BE2C (cell line): ENCODE measurements around the gene TNFSF12.
A peak's percentile ranks its signal among the peaks of the same experiment; 100 is the strongest.

Source experiments
- DNase-seq: peaks from one replicate; pipeline ENCODE4 v3.0.0-alpha.2; 2020
- H3K27me3 ChIP-seq: fragments of 250-450 bp; sonication (Bioruptor Pico); 2 replicates; pipeline ENCODE4 v1.5.1; 2020; ENCODE audit warnings: mild to moderate bottlenecking
- H3K36me3 ChIP-seq: fragments of 250-450 bp; sonication (Bioruptor Pico); 2 replicates; pipeline ENCODE4 v1.5.1; 2020; ENCODE audit warnings: mild to moderate bottlenecking
- H3K4me1 ChIP-seq: fragments of 250-450 bp; sonication (Bioruptor Pico); 2 replicates; pipeline ENCODE4 v1.5.1; 2020
- H3K4me3 ChIP-seq: 2 replicates; pipeline ENCODE4 v1.5.1; 2011; ENCODE audit warnings: low read depth, low read length
- H3K9me3 ChIP-seq: fragments of 250-450 bp; sonication (Bioruptor Pico); 2 replicates; pipeline ENCODE4 v1.5.1; 2020
- TF ChIP-seq, protein P1 (sequence below): IDR thresholded peaks from 2 replicates; pipeline ENCODE4 v1.5.1; 2012; ENCODE audit warnings: mild to moderate bottlenecking, low read depth, low read length

The TNFSF12 gene

DNA sequence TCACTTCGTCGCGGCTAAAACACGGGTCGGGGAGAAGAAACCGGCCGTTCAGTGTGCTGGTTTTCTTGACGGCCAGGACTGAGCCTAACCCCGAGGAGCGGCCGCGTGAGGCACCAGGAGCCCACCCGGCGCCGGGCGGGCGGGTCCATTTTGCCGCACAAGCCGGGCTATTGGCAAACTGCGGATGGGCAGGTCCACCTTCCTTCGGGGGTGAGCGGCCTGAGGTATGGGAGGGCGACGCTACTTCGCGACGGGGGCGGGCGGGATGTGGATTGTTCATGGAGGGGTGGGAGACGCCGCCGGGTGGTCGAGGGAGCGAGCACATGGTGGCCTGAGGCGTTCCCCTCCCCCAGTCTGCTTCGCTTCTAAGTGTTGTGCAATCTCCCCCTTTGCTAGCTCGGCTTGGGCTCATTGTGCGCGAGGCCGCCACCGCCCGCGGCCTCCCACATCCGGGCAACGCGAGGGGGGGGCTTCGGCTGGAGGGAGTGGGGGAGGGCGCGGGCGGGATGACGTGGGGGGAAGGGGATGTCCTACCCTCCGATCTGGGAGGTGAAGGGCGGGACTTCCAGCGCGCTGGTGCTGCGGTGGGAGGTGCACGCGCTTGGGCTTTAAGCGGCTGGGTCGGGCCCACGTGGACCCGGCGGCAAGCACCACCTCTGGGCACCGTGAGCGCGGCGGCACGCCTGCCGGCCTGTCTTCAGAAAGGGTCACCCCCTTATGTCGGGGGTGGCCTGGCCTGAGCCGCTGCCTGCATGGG, 24.6 kb downstream of the TNFSF12 start:
- H3K4me1 ChIP-seq: peaks cover 6% of the 10 kb centered on the region; the same call in 1 of the 2 replicates
- peak; percentile 82 for DNase-seq
- H3K27me3 ChIP-seq: no peaks in the 10 kb centered on the region
- H3K9me3 ChIP-seq: no peaks in the 10 kb centered on the region
- TF ChIP-seq, protein P1, sequence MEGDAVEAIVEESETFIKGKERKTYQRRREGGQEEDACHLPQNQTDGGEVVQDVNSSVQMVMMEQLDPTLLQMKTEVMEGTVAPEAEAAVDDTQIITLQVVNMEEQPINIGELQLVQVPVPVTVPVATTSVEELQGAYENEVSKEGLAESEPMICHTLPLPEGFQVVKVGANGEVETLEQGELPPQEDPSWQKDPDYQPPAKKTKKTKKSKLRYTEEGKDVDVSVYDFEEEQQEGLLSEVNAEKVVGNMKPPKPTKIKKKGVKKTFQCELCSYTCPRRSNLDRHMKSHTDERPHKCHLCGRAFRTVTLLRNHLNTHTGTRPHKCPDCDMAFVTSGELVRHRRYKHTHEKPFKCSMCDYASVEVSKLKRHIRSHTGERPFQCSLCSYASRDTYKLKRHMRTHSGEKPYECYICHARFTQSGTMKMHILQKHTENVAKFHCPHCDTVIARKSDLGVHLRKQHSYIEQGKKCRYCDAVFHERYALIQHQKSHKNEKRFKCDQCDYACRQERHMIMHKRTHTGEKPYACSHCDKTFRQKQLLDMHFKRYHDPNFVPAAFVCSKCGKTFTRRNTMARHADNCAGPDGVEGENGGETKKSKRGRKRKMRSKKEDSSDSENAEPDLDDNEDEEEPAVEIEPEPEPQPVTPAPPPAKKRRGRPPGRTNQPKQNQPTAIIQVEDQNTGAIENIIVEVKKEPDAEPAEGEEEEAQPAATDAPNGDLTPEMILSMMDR: no peak
- peaks cover 55% of the 10 kb centered on the region for H3K36me3 ChIP-seq
- peak overlapping the region; percentile 86 for H3K4me3 ChIP-seq

DNA sequence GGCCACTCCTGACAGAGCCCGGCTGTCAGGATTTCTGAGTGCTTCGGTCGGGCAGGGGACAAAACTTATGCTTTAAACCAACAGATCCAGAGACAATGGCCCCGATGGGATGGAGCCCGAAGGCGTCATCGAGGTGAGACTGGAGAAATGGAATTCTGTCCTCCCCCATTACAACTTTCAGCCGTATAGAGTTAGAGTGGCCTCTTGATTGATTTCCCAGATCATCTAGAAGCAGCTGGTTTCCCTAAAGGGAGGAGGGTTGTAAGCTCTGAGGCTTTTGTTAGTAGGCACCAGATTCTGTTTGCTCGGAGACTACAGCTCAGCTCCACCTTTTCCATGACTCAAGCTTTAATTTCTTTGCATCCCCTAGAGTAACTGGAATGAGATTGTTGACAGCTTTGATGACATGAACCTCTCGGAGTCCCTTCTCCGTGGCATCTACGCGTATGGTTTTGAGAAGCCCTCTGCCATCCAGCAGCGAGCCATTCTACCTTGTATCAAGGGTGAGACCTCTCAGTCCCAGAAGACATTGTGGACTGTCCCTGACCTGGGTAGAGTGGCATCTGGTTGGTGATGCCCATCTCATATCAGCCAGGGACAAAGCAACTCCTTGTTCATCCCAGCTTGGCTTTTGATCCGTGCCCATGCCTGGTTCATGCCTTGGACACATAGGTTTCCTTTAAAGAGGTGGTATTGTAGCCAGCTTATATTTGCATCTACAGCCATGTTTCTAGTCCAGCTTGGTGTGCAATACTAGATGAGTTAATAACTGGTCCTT, 25.5 kb downstream of the TNFSF12 start:
- TF ChIP-seq, protein P1: no peak
- DNase-seq: no peak
- H3K36me3 ChIP-seq: peaks cover 60% of the 10 kb centered on the region
- no peaks in the 10 kb centered on the region for H3K27me3 ChIP-seq
- H3K4me3 ChIP-seq: peak overlapping the region; percentile 86
- H3K9me3 ChIP-seq: no peaks in the 10 kb centered on the region
- peaks cover 12% of the 10 kb centered on the region for H3K4me1 ChIP-seq

DNA sequence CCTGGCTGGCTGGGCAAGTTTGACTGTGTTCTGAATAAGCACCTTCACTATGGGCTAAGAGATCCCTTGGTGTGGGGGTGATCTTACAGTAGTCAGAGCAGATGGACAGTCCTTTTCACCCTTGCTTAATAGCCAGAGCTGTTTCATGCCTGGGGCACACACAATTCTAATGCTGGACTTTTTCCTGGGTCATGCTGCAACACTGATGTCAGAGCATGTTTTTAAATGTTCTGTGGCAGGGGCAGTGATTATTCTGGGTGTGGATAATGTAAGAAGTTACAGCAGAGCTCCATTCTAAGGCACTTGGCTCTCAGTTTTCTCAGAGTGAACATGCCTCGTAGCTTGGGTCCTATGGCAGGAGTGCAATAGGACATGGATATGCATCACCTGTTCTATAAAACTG, 26.6 kb downstream of the TNFSF12 start:
- Histone ChIP-seq H3K27me3 (no peaks in the 10 kb centered on the region), H3K36me3 (peaks cover 62% of the 10 kb centered on the region), H3K9me3 (no peaks in the 10 kb centered on the region), H3K4me1 (peaks cover 15% of the 10 kb centered on the region), H3K4me3 (peak overlapping the region; percentile 86; the same call in 1 of the 2 replicates)
- DNase-seq: no peak
- TF ChIP-seq, protein P1: no peak

DNA sequence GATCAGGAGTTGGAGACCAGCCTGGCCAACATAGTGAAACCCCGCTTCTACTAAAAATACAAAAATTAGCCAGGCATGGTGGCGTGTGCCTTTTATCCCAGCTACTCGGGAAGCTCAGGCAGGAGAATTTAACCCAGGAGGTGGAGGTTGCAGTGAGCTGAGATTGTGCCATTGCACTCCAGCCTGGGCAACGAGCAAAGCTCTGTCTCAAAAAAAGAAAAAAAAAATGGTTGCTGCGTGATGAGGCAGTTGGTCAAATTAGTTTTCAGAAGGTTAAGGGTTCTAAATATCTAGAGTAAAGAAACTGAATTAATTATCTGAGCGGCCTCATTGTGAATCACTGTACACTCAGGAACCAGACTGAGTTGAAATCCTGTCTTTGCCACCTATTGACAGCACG, 27.1 kb downstream of the TNFSF12 start:
- TF ChIP-seq, protein P1: no peak
- Histone ChIP-seq H3K4me3 (no peak overlapping the region), H3K27me3 (no peaks in the 10 kb centered on the region), H3K36me3 (peaks cover 62% of the 10 kb centered on the region), H3K9me3 (no peaks in the 10 kb centered on the region), H3K4me1 (peaks cover 15% of the 10 kb centered on the region)
- DNase-seq: no peak

DNA sequence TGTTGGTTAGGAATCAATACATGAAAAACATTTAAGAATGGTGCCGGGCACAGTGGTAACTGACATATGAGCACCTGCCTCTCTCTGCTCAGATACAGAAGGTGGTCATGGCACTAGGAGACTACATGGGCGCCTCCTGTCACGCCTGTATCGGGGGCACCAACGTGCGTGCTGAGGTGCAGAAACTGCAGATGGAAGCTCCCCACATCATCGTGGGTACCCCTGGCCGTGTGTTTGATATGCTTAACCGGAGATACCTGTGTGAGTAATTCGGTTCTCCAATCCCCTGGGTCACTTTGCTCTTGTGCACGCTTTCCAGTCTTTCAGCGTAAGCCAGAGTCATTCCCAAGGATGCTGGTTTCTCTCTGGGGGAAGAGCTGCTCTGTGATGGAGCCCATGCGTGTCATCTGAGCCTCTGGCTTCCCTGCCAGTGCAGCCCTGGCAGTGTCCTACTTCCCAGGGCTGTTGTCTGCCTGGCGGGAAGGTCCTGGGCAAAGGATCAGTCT, 27.6 kb downstream of the TNFSF12 start:
- H3K36me3 ChIP-seq: peaks cover 62% of the 10 kb centered on the region
- no peaks in the 10 kb centered on the region for H3K9me3 ChIP-seq
- no peak for DNase-seq
- H3K27me3 ChIP-seq: no peaks in the 10 kb centered on the region
- peaks cover 15% of the 10 kb centered on the region for H3K4me1 ChIP-seq
- no peak overlapping the region for H3K4me3 ChIP-seq
- TF ChIP-seq, protein P1: no peak
